SK-N-SH treated with all-trans-retinoic acid at 6 μM for 48 hours (cell line): ENCODE results near the gene ARHGEF7.

Experiments used
- ARNTL ChIP-seq: fragments of 450-650 bp; formaldehyde crosslinking; IDR thresholded peaks from 2 replicates; pipeline ENCODE4 v1.5.0; 2020; ENCODE audit warnings: low read depth, mild to moderate bottlenecking, moderate library complexity, borderline replicate concordance
- BACH2 ChIP-seq: fragments of 250-450 bp; sonication (Bioruptor Pico); IDR thresholded peaks from 2 replicates; pipeline ENCODE4 v1.9.0; 2021; ENCODE audit warnings: mild to moderate bottlenecking, borderline replicate concordance
- CREB5 ChIP-seq: fragments of 250-450 bp; sonication (Bioruptor Pico); IDR thresholded peaks from 2 replicates; pipeline ENCODE4 v1.5.1; 2020; ENCODE audit warnings: low read depth, mild to moderate bottlenecking, moderate library complexity
- CSDC2 ChIP-seq: fragments of 250-450 bp; sonication (Bioruptor Pico); IDR thresholded peaks from 2 replicates; pipeline ENCODE4 v1.5.0; 2020; ENCODE audit warnings: mild to moderate bottlenecking, moderate library complexity
- ESRRG ChIP-seq: fragments of 250-450 bp; sonication (Bioruptor Pico); IDR thresholded peaks from 2 replicates; pipeline ENCODE4 v1.6.1; 2021; ENCODE audit warnings: mild to moderate bottlenecking
- GLIS3 ChIP-seq: fragments of 250-450 bp; sonication (Bioruptor Pico); IDR thresholded peaks from 2 replicates; pipeline ENCODE4 v1.5.0; 2020; ENCODE audit warnings: mild to moderate bottlenecking, moderate library complexity
- POU6F1 ChIP-seq: fragments of 250-450 bp; sonication (Bioruptor Pico); IDR thresholded peaks from 2 replicates; pipeline ENCODE4 v1.8.0; 2021; ENCODE audit warnings: low read depth, mild to moderate bottlenecking, moderate library complexity, borderline replicate concordance
- PPARA ChIP-seq: fragments of 250-450 bp; sonication (Bioruptor Pico); IDR thresholded peaks from 2 replicates; pipeline ENCODE4 v1.5.0; 2020; ENCODE audit warnings: mild to moderate bottlenecking, borderline replicate concordance
- RARB ChIP-seq: fragments of 250-450 bp; sonication (Bioruptor Pico); IDR thresholded peaks from 2 replicates; pipeline ENCODE4 v1.8.0; 2021; ENCODE audit warnings: mild to moderate bottlenecking, moderate library complexity
- TOX ChIP-seq: fragments of 250-450 bp; sonication (Bioruptor Pico); IDR thresholded peaks from 2 replicates; pipeline ENCODE4 v1.8.0; 2021; ENCODE audit warnings: mild to moderate bottlenecking, moderate library complexity, borderline replicate concordance
- ZFP3 ChIP-seq: fragments of 250-450 bp; sonication (Bioruptor Pico); IDR thresholded peaks from 2 replicates; pipeline ENCODE4 v1.5.0; 2020; ENCODE audit warnings: mild to moderate bottlenecking, moderate library complexity
- ZFP30 ChIP-seq: fragments of 450-650 bp; formaldehyde crosslinking; IDR thresholded peaks from 2 replicates; pipeline ENCODE4 v1.5.0; 2022; ENCODE audit warnings: mild to moderate bottlenecking, moderate library complexity
- ZNF70 ChIP-seq: fragments of 450-650 bp; formaldehyde crosslinking; IDR thresholded peaks from 2 replicates; pipeline ENCODE4 v1.5.0; 2020; ENCODE audit warnings: mild to moderate bottlenecking, moderate library complexity
- TF ChIP-seq, protein P1 (sequence below): fragments of 250-450 bp; sonication (Bioruptor Pico); IDR thresholded peaks from 2 replicates; pipeline ENCODE4 v1.8.0; 2020; ENCODE audit warnings: mild to moderate bottlenecking, moderate library complexity, borderline replicate concordance

DNA sequence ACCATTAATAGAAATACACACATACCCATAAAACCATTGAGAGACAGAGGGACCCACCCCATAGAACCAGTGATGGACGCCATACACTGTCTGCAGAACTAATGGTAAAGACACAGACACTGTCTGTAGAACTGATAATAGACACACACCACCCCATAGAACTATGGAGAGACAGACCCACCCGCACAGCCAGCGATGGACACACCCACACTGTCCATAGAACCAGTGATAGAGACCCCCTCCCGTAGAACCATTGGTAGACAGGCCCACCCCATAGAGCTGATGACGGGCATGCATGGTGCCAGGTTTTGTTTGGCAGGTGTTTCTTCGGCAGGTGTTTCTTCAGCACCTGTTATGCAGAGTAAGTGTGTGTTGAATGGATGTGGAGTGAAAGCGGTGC is 117.1 kb downstream of the ARHGEF7 start:
- TF ChIP-seq ZFP3 (CRISPR knock-in tag): no peak
- no peak for TF ChIP-seq PPARA (CRISPR knock-in tag)
- TF ChIP-seq ZFP30 (CRISPR knock-in tag): no peak
- TF ChIP-seq, protein P1, sequence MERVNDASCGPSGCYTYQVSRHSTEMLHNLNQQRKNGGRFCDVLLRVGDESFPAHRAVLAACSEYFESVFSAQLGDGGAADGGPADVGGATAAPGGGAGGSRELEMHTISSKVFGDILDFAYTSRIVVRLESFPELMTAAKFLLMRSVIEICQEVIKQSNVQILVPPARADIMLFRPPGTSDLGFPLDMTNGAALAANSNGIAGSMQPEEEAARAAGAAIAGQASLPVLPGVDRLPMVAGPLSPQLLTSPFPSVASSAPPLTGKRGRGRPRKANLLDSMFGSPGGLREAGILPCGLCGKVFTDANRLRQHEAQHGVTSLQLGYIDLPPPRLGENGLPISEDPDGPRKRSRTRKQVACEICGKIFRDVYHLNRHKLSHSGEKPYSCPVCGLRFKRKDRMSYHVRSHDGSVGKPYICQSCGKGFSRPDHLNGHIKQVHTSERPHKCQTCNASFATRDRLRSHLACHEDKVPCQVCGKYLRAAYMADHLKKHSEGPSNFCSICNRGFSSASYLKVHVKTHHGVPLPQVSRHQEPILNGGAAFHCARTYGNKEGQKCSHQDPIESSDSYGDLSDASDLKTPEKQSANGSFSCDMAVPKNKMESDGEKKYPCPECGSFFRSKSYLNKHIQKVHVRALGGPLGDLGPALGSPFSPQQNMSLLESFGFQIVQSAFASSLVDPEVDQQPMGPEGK (CRISPR knock-in tag): no peak
- no peak for TF ChIP-seq BACH2
- TF ChIP-seq RARB (CRISPR knock-in tag): no peak
- TF ChIP-seq TOX (CRISPR knock-in tag): no peak
- TF ChIP-seq POU6F1 (CRISPR knock-in tag): no peak
- no peak for TF ChIP-seq GLIS3 (CRISPR knock-in tag)
- TF ChIP-seq ESRRG (CRISPR knock-in tag): no peak
- TF ChIP-seq ARNTL: no peak
- no peak for TF ChIP-seq ZNF70 (CRISPR knock-in tag)
- no peak for TF ChIP-seq CREB5 (CRISPR knock-in tag)
- TF ChIP-seq CSDC2: no peak
